NCI-H510A (cell line): ENCODE data around the gene CBR4.
"Not testable (repeated sequence)": the region's sequence is repeated elsewhere in the genome, so short reads cannot be mapped to it uniquely, and the experiment has no call there.

ENCODE experiments used
- DNase-seq: peaks from one replicate; lab custom pipeline; 2025; lab: John Stamatoyannopoulos, UW

The CBR4 gene

DNA sequence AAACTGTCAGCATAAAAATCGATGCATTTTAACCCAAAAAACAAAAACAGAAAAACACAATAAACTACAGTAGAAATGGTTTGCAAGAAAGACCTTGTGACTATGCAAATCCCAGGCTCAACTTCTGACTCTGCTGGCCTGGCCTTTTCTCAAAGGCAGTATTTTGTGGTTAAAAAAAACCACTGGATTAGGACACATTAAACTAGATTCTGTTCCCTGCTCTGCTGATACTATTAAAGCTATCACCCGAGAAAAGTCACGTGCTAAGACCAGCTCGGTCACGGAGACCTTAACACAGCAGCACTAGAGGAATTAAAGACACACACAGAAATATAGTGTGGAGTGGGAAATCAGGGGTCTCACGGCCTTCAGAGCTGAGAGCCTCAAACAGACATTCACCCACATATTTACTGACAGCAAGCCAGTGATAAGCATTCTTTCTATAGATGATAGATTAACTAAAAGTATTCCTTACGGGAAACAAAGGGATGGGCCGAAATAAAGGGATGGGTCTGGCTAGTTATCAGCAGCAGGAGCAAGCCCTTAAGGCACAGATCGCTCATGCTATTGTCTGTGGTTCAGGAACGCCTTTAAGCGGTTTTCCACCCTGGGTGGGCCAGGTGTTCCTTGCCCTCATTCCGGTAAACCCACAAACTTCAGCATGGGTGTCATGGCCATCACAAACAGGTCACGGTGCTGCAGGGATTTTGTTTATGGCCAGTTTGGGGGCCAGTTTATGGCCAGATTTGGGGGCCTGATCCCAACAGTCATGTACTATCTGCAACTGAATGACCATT lies 16.1 kb downstream of the CBR4 start:
- DNase-seq: no peak

DNA sequence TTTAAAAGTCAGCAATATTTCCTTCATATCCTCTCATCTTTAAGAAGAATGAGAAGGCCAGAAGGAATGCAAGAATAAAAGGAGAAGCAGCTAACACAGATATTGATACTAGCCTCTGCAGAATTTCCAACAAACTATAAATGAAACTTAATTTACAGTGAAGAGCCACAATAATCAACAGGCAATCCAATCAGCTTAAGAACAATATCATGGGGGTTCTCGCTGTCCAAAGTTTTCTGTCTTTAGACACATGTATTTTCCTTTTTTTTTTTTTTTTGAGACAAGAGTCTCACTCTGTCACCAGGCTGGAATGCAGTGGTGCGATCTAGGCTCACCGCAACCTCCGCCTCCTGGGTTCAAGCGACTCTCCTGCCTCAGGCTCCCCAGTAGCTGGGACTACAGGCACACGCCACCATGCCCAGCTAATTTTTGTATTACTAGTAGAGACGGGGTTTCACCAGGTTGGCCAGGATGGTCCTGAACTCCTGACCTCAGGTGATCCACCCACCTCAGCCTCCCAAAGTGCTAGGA lies 17.0 kb downstream of the CBR4 start:
- DNase-seq: not testable (repeated sequence)

DNA sequence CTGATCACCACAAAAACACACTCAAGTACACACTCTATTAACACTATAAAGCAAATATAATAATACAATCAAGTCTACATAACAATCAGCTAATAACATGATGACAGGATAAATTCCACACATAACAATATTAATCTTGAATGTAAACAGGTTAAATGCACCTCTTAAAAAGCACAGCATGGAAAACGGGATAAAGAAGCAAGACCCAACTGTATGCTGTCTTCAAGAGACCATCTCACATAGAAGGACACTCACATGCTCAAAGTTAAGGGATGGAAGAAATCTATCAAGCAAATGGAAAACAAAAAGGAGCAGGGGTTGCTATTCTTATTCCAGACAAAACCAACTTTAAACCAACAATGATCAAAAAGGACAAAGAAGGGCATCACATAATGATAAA lies 28.1 kb downstream of the CBR4 start:
- no peak for DNase-seq

DNA sequence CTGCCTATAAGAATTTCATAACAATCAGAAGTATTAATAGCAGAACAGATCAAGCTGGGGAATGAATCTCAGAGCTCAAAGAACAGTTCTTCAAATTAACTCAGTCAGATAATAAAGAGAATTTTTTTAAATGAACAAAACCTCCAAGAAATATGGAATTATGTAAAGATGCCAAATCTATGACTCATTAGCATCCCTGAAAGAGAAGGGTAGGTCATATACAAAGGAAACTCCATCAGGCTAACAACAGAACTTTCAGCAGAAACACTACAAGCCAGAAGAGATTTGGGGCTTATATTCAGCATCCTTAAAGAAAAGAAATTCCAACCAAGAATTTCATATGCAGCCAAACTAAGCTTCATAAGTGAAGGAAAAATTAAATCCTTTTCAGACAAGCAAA lies 28.6 kb downstream of the CBR4 start:
- DNase-seq: no peak

DNA sequence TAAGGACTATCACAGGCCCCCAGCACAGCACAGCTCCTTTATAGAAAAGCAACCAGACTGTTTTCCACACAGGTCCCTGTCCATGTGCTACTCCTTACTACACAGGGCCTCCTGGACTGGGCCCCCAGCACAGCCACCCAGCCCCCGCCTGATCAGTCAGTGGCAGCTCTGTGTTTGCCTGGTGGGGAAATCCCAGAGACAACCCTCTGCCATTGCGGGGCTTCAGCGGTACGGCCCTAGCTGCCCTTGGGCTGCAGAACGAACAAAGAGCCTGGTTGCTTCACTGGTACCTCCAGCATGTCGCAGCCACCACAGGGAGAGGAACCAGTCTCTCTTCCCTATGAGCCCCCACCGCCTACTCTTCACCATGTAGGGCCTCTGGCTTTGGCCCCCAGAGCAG lies 30.7 kb downstream of the CBR4 start:
- no peak for DNase-seq

DNA sequence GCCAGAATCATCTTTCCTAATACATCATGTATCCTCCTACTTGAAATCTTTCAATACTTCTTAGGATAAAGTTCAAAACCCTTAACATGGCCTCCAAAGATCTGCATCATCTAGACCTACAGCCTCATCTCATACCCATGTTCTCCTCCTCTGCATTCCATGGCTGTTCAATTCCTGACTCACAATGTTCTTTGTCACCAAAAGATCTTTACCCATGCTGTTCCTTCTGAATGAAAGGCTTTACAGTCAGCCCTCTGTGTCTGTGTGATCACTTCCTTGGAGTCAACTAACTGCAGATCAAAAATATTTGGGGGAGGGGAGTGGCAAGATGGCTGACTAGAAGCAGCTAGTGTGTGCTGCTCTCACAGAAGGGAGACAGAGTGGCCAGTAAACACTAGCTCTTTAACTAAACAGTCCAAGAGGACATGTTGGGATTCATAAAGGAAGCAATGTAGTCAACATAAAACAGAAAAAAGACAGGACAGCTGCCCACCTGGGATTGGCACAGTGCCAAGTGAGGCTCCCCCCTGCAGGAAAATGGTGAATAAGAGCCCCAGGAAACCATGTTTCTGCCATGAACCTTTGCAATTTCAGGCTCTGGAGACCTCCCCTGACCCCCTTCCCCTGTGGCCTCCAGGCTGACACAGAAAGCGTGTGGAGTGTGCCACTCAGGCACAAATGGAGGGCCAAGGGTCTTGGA lies 31.9 kb downstream of the CBR4 start:
- no peak for DNase-seq

DNA sequence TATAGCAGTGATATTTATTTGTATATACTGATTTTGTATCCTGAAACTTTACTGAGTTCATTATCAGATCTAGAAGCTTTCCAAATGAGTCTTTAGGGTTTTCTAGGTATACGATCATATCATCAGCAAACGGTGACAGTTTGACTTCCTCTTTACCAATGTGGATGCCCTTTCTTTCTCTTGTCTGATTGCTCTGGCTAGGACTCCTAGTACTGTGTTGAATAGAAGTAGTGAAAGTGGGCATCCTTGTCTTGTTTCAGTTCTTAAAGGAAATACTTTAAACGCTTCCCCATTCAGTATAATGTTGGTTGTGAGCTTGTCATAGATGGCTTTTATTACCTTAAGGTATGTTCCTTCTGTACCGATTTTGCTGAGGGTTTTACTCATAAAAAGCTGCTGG lies 37.5 kb downstream of the CBR4 start:
- no peak for DNase-seq

DNA sequence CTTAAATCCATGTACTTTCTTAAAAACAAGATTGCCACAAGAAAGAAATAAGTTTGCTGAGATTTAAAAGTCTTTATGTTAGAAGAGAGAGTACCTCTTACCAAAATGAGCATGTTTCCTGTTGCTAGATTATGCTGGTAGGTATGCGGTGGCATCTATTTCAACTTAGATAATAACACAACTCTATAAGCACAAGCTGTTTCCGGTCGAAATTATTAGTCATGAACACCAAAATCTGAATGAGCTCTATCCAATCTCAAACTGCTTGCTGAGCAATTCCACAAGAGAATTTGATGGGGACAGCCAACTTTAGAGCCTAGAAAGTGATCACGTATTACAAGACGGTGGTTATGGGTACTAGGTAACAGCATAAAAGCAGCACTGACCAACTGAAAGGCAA lies 49.3 kb downstream of the CBR4 start:
- no peak for DNase-seq

DNA sequence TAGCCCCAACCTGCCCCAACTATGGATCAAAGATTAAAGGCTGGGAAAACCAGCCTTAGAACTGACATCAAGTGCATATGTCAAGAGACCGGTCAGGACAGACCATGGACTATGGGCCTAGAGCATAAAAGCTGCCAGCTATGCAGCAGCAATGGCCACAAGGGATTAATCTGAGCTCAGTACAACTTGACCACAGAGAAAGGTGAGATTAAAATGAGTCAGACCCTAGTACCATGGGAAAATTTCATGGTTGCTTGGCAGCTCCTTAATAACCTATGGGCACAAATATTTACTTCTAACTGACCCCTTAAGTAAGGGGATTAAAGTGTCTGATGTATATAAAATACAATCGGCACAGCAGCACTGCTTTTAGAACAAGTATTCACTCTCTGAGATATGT lies 54.4 kb downstream of the CBR4 start:
- no peak for DNase-seq

DNA sequence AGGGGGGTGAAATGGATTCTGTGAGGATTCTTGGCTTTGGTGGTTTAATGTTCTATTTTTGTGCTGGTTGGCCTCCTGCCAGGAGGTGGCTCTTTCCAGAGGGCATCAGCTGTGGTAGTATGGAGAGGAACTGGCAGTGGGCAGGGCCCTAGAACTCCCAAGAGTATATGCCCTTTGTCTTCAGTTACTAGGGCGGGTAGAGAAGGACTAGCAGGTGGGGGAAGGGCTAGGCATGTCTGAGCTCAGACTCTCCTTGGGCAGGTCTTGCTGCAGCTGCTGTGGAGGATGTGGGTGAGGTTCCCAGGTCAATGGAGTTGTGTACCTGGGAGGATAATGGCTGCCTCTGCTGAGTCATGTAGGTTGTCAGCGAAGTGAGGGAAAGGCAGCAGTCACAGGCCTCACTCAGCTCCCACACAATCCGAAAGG lies 57.2 kb downstream of the CBR4 start:
- DNase-seq: not testable (repeated sequence)

DNA sequence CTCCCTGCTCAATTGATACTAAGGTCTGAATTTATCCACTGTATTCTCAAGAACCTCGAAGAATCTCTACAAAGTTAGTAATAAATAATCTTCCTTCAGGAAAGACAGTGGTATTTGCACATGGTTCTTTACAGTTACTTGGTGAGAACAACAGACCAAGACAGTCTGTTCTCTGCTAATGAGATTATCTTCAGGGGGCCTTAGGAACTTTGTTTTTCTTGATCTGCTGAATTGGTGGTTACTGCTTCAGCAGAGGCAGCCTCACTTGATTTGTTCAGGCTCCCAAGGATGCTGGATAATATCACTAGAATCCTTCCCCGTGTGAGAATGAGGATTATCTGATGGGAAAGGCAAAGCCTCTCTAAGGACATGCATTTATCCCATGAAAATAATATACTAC lies 64.8 kb downstream of the CBR4 start:
- no peak for DNase-seq

DNA sequence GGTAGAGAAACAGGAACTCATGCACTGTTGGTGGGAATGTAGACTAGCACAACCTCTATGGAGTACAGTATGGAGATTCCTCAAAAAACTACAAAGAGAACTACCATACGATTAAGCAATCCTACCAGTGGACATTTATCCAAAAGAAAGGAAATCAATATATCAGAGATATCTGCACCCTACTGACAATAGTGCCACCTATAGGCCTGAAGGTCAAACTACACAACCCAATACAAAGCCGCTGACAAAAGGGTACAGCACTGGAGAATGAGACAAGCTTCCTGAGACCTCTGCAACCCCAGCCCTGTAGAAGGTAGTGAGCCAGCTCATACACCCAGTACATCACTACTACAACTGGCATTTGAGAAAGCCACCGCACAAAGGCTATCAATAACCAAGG lies 67.1 kb downstream of the CBR4 start:
- no peak for DNase-seq
